Measurements from ENCODE around the gene ZC3H12C. TPM values are rescaled to one million over a fixed set of nuclear protein-coding genes. Genes with fewer than 3 reads are reported as not detected.

Gene ZC3H12C
- total RNA-seq, 6 experiments from 2014 or later = 3.0 to 6.4 (median 5.0) TPM

DNA sequence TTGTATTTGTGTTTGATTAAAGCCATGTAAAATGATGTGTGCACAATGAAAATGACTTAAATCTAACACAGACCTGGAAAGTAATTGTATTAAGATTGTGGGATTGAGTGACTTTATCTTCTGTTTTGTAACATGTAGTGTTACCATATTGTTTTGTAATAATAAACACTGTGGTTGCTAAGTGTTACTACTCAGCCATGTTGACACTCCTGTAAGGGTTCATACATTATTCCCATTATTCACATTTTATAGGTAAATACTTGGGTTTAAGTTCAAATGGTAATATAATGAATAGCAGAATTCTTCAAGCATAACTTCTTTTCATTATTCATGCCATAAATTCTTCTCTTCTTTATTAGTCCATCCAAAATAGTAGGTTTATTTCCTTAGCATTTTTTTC lies 69.0 kb downstream of the ZC3H12C start:
- Mint-ChIP-seq H3K36me3 (ENCODE audit: low read depth) (peaks cover 23% of the 10 kb centered on the region), H3K27me3 (ENCODE audit: insufficient read depth) (no peaks in the 10 kb centered on the region), H3K9me3 (no peaks in the 10 kb centered on the region), H3K4me1 (ENCODE audit: low read depth) (peaks cover 5% of the 10 kb centered on the region; the same call in 1 of the 2 replicates), H3K4me3 (no peak overlapping the region), H3K27ac (no peak overlapping the region; the same call in 1 of the 2 replicates)
- TF ChIP-seq, protein P1, sequence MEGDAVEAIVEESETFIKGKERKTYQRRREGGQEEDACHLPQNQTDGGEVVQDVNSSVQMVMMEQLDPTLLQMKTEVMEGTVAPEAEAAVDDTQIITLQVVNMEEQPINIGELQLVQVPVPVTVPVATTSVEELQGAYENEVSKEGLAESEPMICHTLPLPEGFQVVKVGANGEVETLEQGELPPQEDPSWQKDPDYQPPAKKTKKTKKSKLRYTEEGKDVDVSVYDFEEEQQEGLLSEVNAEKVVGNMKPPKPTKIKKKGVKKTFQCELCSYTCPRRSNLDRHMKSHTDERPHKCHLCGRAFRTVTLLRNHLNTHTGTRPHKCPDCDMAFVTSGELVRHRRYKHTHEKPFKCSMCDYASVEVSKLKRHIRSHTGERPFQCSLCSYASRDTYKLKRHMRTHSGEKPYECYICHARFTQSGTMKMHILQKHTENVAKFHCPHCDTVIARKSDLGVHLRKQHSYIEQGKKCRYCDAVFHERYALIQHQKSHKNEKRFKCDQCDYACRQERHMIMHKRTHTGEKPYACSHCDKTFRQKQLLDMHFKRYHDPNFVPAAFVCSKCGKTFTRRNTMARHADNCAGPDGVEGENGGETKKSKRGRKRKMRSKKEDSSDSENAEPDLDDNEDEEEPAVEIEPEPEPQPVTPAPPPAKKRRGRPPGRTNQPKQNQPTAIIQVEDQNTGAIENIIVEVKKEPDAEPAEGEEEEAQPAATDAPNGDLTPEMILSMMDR (IDR thresholded peaks at IDR 0.05) = no peak
- no peak for DNase-seq

DNA sequence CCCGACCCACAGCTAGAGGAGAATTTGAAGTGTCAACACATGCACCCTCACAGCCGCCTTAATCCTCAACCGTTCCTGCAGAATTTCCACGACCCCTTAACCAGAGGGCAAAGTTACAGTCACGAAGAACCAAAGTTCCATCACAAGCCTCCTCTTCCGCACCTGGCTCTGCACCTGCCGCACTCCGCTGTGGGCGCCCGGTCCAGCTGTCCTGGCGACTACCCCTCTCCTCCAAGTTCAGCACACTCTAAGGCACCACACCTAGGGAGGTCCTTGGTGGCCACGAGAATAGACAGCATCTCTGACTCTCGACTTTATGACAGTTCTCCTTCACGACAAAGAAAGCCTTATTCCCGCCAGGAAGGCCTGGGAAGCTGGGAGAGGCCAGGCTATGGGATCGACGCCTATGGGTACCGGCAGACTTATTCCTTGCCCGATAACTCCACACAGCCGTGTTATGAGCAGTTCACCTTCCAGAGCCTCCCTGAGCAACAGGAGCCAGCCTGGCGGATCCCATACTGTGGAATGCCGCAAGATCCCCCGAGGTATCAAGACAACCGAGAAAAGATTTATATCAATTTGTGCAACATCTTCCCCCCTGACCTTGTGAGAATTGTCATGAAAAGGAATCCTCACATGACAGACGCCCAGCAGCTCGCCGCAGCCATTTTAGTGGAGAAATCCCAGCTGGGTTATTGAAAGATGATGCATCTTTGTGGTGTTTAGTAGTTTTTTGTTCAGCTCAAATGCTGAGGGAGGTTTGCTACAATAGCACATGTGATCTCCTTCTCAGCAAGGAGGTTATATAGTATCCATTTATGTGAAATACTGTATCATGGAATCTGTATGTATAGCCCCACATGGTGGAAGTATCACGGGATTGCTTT lies 72.1 kb downstream of the ZC3H12C start:
- Mint-ChIP-seq H3K36me3 (ENCODE audit: low read depth) (peaks cover 23% of the 10 kb centered on the region), H3K27ac (no peak overlapping the region), H3K27me3 (ENCODE audit: insufficient read depth) (no peaks in the 10 kb centered on the region), H3K4me1 (ENCODE audit: low read depth) (no peaks in the 10 kb centered on the region), H3K4me3 (no peak overlapping the region), H3K9me3 (no peaks in the 10 kb centered on the region)
- DNase-seq = no peak
- TF ChIP-seq, protein P1 (IDR thresholded peaks at IDR 0.05) = no peak

DNA sequence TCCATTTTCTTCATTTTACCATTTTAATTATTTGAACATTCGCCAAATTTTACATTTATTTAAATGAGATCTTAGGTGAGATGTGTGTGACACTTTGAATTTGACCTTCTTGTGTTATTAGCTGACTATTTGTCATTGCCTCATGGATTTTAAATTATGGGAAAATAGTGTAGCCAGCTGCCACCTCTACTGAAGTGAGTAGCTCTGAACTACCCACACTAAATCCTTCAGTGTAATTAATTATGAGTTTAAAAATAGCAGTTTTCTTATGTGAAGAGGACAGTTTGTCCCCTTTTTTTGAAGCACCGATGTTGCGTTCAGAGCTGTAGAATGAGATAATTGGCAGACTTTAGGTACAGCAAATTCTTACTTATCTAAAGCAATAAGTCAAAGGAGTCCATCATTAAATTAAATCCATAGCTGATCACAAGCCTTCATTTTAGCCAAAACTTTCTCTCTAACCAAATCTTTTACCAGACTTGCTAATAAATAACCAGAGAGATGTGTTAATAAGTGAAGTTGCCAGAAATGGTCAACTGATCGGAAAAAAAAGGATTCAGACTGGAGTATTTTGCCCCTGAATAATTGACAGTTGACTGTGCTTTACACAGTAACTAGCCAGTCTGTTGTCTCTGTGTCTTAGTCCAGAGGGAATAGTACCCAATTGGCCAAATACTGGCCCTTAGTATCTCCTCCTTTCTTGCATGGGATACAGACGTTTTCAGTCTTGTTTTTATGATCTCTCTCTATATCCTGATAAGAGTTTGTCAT lies 75.0 kb downstream of the ZC3H12C start:
- H3K27ac Mint-ChIP-seq = no peak overlapping the region
- H3K4me1 Mint-ChIP-seq (ENCODE audit: low read depth) = no peaks in the 10 kb centered on the region
- peaks cover 15% of the 10 kb centered on the region for H3K36me3 Mint-ChIP-seq (ENCODE audit: low read depth)
- no peak for DNase-seq
- H3K9me3 Mint-ChIP-seq = no peaks in the 10 kb centered on the region
- H3K27me3 Mint-ChIP-seq (ENCODE audit: insufficient read depth) = no peaks in the 10 kb centered on the region
- TF ChIP-seq, protein P1 (IDR thresholded peaks at IDR 0.05) = no peak
- H3K4me3 Mint-ChIP-seq = no peak overlapping the region

DNA sequence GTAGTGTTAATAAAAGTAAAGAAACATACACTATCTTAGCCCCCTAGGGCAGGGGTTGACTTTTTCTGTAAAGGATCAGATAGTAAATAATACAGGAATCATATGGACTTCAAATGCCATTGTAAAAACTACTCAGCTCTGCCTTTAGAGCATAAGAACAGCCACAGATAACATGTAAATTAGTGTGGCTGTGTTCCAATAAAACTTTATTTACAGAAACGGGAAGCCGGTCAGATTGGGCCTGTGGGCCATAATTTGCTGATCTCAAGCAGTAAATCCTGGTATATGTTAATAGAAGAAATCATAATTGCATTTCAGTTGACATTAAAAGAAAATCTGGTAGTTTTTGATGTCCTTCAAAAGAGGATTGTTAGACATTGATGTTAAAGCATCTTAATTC lies 76.5 kb downstream of the ZC3H12C start:
- TF ChIP-seq, protein P1 (IDR thresholded peaks at IDR 0.05) = no peak
- DNase-seq = no peak
- no peak overlapping the region for H3K4me3 Mint-ChIP-seq
- H3K27me3 Mint-ChIP-seq (ENCODE audit: insufficient read depth) = no peaks in the 10 kb centered on the region; the same call in 1 of the 2 replicates
- peaks cover 8% of the 10 kb centered on the region for H3K4me1 Mint-ChIP-seq (ENCODE audit: low read depth)
- H3K36me3 Mint-ChIP-seq (ENCODE audit: low read depth) = peaks cover 10% of the 10 kb centered on the region
- no peaks in the 10 kb centered on the region for H3K9me3 Mint-ChIP-seq
- H3K27ac Mint-ChIP-seq = no peak overlapping the region

DNA sequence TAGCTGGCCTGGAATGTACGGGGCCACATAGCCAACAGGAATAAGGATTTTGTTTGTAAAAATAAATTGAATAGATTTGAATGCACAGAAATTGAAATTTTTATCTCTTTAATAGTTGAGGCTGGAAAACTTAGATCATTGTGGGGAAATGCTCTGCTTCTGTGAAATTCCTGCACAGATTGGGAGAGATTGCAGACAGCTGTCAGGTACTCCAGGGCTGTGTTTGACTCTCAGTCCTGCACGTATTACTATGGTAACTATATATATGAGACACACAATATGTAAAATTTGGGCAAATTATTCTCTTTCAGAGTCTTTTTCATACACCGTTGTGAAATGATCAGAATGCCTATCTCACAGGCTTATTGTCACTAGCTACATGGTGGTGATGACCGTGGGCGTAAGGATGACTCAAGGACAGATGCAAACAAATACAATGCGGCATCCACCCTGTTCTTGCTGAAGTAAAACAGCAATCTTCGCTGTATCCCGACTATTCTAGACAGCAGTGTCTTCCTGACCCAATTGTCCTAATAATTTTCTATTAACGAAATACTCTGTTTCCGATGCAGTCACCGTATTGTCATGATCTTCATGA lies 79.4 kb downstream of the ZC3H12C start:
- H3K27me3 Mint-ChIP-seq (ENCODE audit: insufficient read depth) = peaks cover 4% of the 10 kb centered on the region
- H3K36me3 Mint-ChIP-seq (ENCODE audit: low read depth) = no peaks in the 10 kb centered on the region
- H3K9me3 Mint-ChIP-seq = no peaks in the 10 kb centered on the region
- TF ChIP-seq, protein P1 (IDR thresholded peaks at IDR 0.05) = no peak
- H3K4me3 Mint-ChIP-seq = no peak overlapping the region
- H3K4me1 Mint-ChIP-seq (ENCODE audit: low read depth) = peaks cover 16% of the 10 kb centered on the region
- no peak overlapping the region for H3K27ac Mint-ChIP-seq
- no peak for DNase-seq
